HepG2 (cell line): Measurements from ENCODE around the gene COL2A1. TPM values are rescaled to one million over a fixed set of nuclear protein-coding genes. Genes with fewer than 3 reads are reported as not detected.

Experiments
- ATAC-seq: fragments of 200-7000 bp; cut with Tn5 transposase; 3 replicates; pipeline ENCODE4 v1.9.1; 2020; ENCODE audit warnings: mild to moderate bottlenecking, moderate library complexity
- BruUV-seq: library from RNA; stranded (reverse); fragments of 400-500 nt; replicated peaks from 2 replicates; lab custom pipeline; 2021; lab: Mats Ljungman, UMichigan
- CTCF ChIA-PET: fragments of 300-600 bp; formaldehyde crosslinking; extraction: SDS; loops from one replicate; lab custom pipeline; 2021; ENCODE audit warnings: low total read pairs, inconsistent platforms, low intra/inter-chr PET ratio; lab: Yijun Ruan, JAX
- POLR2A ChIA-PET: fragments of 350-600 bp; sonication (Branson Sonifier 250); formaldehyde crosslinking; loops from one replicate; lab custom pipeline; 2020; ENCODE audit warnings: antibody characterized with exemption, inconsistent platforms; lab: Yijun Ruan, JAX
- DNase-seq: peaks from one replicate; pipeline ENCODE4 v3.0.0-alpha.2; 2015; ENCODE audit warnings: low spot score
- FAIRE-seq: peaks from 3 replicates; lab custom pipeline; 2011; peaks lifted over from hg19 to GRCh38; lab: Jason Lieb, UNC
- H2AFZ ChIP-seq: one replicate; pipeline ENCODE4 v1.6.1; 2011; ENCODE audit warnings: low read length, inconsistent platforms
- H3K27ac ChIP-seq: fragments of 300-600 bp; 3 replicates; pipeline ENCODE4 v1.8.0; 2011; ENCODE audit warnings: mixed run types, mild to moderate bottlenecking, mixed read lengths, low read length, inconsistent platforms; ENCODE audit not compliant: insufficient read depth; ENCODE audit errors: extremely low read length
- H3K27me3 ChIP-seq, 2 experiments: fragments of 200-600 bp in 1 of 2; 2 replicates in 1 of 2; 3 replicates in 1 of 2; pipeline versions ENCODE4 v1.6.0 to v1.8.0; 2011; ENCODE audit warnings: low read length in 2 of 2, mild to moderate bottlenecking in 2 of 2, moderate library complexity in 2 of 2, inconsistent platforms in 1 of 2; ENCODE audit not compliant: insufficient read depth in 2 of 2, control insufficient read depth in 1 of 2
- H3K36me3 ChIP-seq, 2 experiments: fragments of 200-600 bp in 1 of 2; replicated peaks in 1 of 2; 2 replicates in 1 of 2; 3 replicates in 1 of 2; pipeline versions ENCODE4 v1.5.1 to v1.8.0; 2011; ENCODE audit warnings: low read length in 2 of 2, inconsistent platforms in 1 of 2; ENCODE audit not compliant: insufficient read depth in 2 of 2, control insufficient read depth in 1 of 2
- H3K4me1 ChIP-seq: 2 replicates; pipeline ENCODE4 v1.5.1; 2012; ENCODE audit warnings: low read length, inconsistent platforms; ENCODE audit not compliant: insufficient read depth
- H3K4me2 ChIP-seq: 2 replicates; pipeline ENCODE4 v1.6.0; 2011; ENCODE audit warnings: low read depth, low read length, inconsistent platforms
- H3K4me3 ChIP-seq, 3 experiments: fragments of 200-600 bp in 1 of 3; sonication (generic), shearing (Covaris generic) in 1 of 3; replicated peaks in 1 of 3; 2 replicates each; pipeline ENCODE4 v1.5.1; 2011 to 2016; ENCODE audit warnings: low read length in 3 of 3, inconsistent platforms in 2 of 3, low read depth in 2 of 3, mild to moderate bottlenecking in 2 of 3, control low read depth in 1 of 3, mixed read lengths in 1 of 3; ENCODE audit not compliant: insufficient read depth in 1 of 3
- H3K79me2 ChIP-seq: one replicate; pipeline ENCODE4 v1.6.1; 2011; ENCODE audit warnings: low read length, inconsistent platforms; ENCODE audit not compliant: insufficient read depth
- H3K9ac ChIP-seq: 2 replicates; pipeline ENCODE4 v1.6.0; 2011; ENCODE audit warnings: mild to moderate bottlenecking, low read depth, low read length, inconsistent platforms; ENCODE audit not compliant: insufficient read depth
- H3K9me3 ChIP-seq: 2 replicates; pipeline ENCODE4 v1.5.1; 2012; ENCODE audit warnings: mild to moderate bottlenecking, low read length
- H4K20me1 ChIP-seq: 2 replicates; pipeline ENCODE4 v1.6.0; 2011; ENCODE audit warnings: inconsistent platforms, mild to moderate bottlenecking, low read length, moderate library complexity; ENCODE audit not compliant: insufficient read depth
- ARID3A ChIP-seq: IDR thresholded peaks from 2 replicates; pipeline ENCODE4 v1.6.1; 2012; ENCODE audit warnings: low read depth, low read length, improper control_type of control experiment
- ATF1 ChIP-seq: IDR thresholded peaks from 2 replicates; pipeline ENCODE4 v1.6.1; 2016; ENCODE audit warnings: mild to moderate bottlenecking, control low read depth
- HNF4G ChIP-seq, 2 experiments: sonication (generic) in 1 of 2; formaldehyde crosslinking in 1 of 2; IDR thresholded peaks; 2 replicates each; pipeline versions ENCODE4 v1.4.0 to v1.6.1; 2011 to 2020; ENCODE audit warnings: borderline replicate concordance in 2 of 2, low read depth in 2 of 2, mild to moderate bottlenecking in 2 of 2, low read length in 1 of 2, missing genetic modification reagents in 1 of 2, moderate library complexity in 1 of 2
- MAFF ChIP-seq: IDR thresholded peaks from 2 replicates; pipeline ENCODE4 v1.6.1; 2011; ENCODE audit warnings: low read depth, low read length, improper control_type of control experiment
- MAFK ChIP-seq, 2 experiments: IDR thresholded peaks in 1 of 2; conservative IDR thresholded peaks in 1 of 2; 2 replicates each; pipeline ENCODE4 v1.6.1; 2011; ENCODE audit warnings: improper control_type of control experiment in 2 of 2, low read length in 2 of 2
- ZBTB20 ChIP-seq: sonication (generic); formaldehyde crosslinking; IDR thresholded peaks from 2 replicates; pipeline ENCODE4 v1.8.1; 2023; ENCODE audit warnings: missing genetic modification reagents, low read depth, mild to moderate bottlenecking, borderline replicate concordance
- ZNF260 ChIP-seq: sonication (generic); formaldehyde crosslinking; IDR thresholded peaks from 2 replicates; pipeline ENCODE4 v1.4.0; 2020; ENCODE audit warnings: missing genetic modification reagents, low read depth, mild to moderate bottlenecking, borderline replicate concordance
- WGBS: methylation state at CpG from one replicate; pipeline ENCODE4 v1.1.6; 2017; ENCODE audit warnings: low lambda C conversion rate; 5-methylcytosine and 5-hydroxymethylcytosine counted together
- in situ Hi-C: cut with HindIII; loops from 2 replicates; pipeline ENCODE4 v1.10.0; 2017; ENCODE audit warnings: low pct_unique_long_range_greater_than_20kb; ENCODE audit not compliant: extremely low pct_ligation_motif_present
- intact Hi-C: fragments of 100-400 bp; cut with micrococcal nuclease; formaldehyde crosslinking; loops from one replicate; pipeline ENCODE4 v1.10.0; 2022; ENCODE audit not compliant: unreplicated experiment
- polyA plus RNA-seq, 8 experiments: library from polyadenylated mRNA; depleted of rRNA in 3 of 8; stranded (reverse) in 7 of 8; unstranded in 1 of 8; fragments of >200 nt; fragmentation: Illumina TruSeq in 4 of 8; extraction: Trizol in 4 of 8; gene quantifications; 2 replicates each; pipeline versions ENCODE4 v1.2.1 to v1.2.3, GENCODE V29; 2011 to 2016; ENCODE audit warnings: low read depth in 4 of 8, missing spikeins in 1 of 8, mixed read lengths in 1 of 8; ENCODE audit not compliant: insufficient read depth in 1 of 8
- total RNA-seq, 5 experiments: library from RNA; depleted of rRNA; stranded (reverse); fragments of >200 nt; fragmentation: Illumina TruSeq; extraction: Trizol; gene quantifications; 2 replicates each; pipeline ENCODE4 v1.2.3, GENCODE V29; 2016; ENCODE audit warnings: low read depth in 1 of 5

Gene COL2A1
- total and polyA plus RNA-seq, 2 of the 13 experiments (the other 11 are each of a cell fraction or from before 2014, with no cell fraction given), result 7.4 to 38.3 TPM

- in situ Hi-C loops, result no loop called here
- FAIRE-seq (no peak), ATAC-seq (no peak), DNase-seq (no peak)
- Histone ChIP-seq H3K27me3 (no peaks in the 10 kb centered on the region; a peak in 1 of 5 replicates), H3K4me2 (no peak overlapping the region), H3K36me3 (no peaks in the 10 kb centered on the region), H3K27ac (no peak overlapping the region), H3K79me2 (no peaks in the 10 kb centered on the region), H3K4me3 (no peak overlapping the region), H3K4me1 (peaks cover 27% of the 10 kb centered on the region), H3K9me3 (no peaks in the 10 kb centered on the region), H3K9ac (no peak overlapping the region), H2AFZ (no peak overlapping the region), H4K20me1 (no peaks in the 10 kb centered on the region)
- TF ChIP-seq ZNF260 (CRISPR knock-in tag) (no peak), HNF4G (IDR thresholded peaks at IDR 0.05; ENCODE audit: borderline replicate concordance, low read depth, low read length) (no peak), HNF4G (CRISPR knock-in tag; IDR thresholded peaks at IDR 0.05; ENCODE audit: borderline replicate concordance, low read depth) (no peak), ZBTB20 (no peak), ATF1 (CRISPR knock-in tag) (no peak), MAFK (conservative IDR thresholded peaks at IDR 0.05 in 1 of 2, IDR thresholded peaks at IDR 0.05 in 1 of 2; ENCODE audit: low read length in 2 of 2) (peak; percentile 93 to 95), ARID3A (no peak), MAFF (peak; percentile 92)
- no TSS peak for BruUV-seq
- intact Hi-C loops, result no loop called here
- WGBS, result 27% methylated on average over 2 of the region's 2 CpGs
- CTCF ChIA-PET, result no interaction called here
- POLR2A ChIA-PET, result no interaction called here
Measured at GRCh38 chr12:48013287-48013686, 9.0 kb upstream of the COL2A1 start.
